H9 (cell line): ENCODE results near the gene JMJD1C. TPM values are rescaled to one million over a fixed set of nuclear protein-coding genes. Genes with fewer than 3 reads are reported as not detected.
A peak's percentile ranks its signal among the peaks of the same experiment; 100 is the strongest.

ENCODE experiments used
- DNase-seq: peaks from one replicate; pipeline ENCODE4 v3.0.0-alpha.2; 2017
- H2AFZ ChIP-seq: one replicate; pipeline ENCODE4 v1.6.1; 2013; ENCODE audit warnings: mild to moderate bottlenecking, low read length, control low read depth, moderate library complexity
- H2AK5ac ChIP-seq: 2 replicates; pipeline ENCODE4 v1.6.1; 2013; ENCODE audit warnings: low read length, control low read depth, mixed read lengths; ENCODE audit not compliant: insufficient read length
- H2BK120ac ChIP-seq: one replicate; pipeline ENCODE4 v1.6.1; 2013; ENCODE audit warnings: low read depth, mild to moderate bottlenecking, low read length, control low read depth, inconsistent platforms; ENCODE audit not compliant: poor library complexity, severe bottlenecking
- H2BK12ac ChIP-seq: 2 replicates; pipeline ENCODE4 v1.6.1; 2013; ENCODE audit warnings: low read length, control low read depth, mixed read lengths, low read depth; ENCODE audit not compliant: insufficient read length
- H2BK15ac ChIP-seq: 2 replicates; pipeline ENCODE4 v1.6.1; 2013; ENCODE audit warnings: low read depth, low read length, control low read depth
- H2BK20ac ChIP-seq: one replicate; pipeline ENCODE4 v1.6.1; 2013; ENCODE audit warnings: low read depth, mild to moderate bottlenecking, low read length, control low read depth, inconsistent platforms; ENCODE audit not compliant: poor library complexity, severe bottlenecking
- H2BK5ac ChIP-seq: 2 replicates; pipeline ENCODE4 v1.6.1; 2013; ENCODE audit warnings: low read length, control low read depth, mixed read lengths; ENCODE audit not compliant: insufficient read length
- H3K14ac ChIP-seq: 2 replicates; pipeline ENCODE4 v1.6.1; 2013; ENCODE audit warnings: low read length, control low read depth; ENCODE audit not compliant: insufficient read depth
- H3K18ac ChIP-seq: 2 replicates; pipeline ENCODE4 v1.6.1; 2013; ENCODE audit warnings: low read depth, mild to moderate bottlenecking, mixed read lengths, low read length, control low read depth; ENCODE audit not compliant: insufficient read length
- H3K23ac ChIP-seq: 2 replicates; pipeline ENCODE4 v1.6.1; 2013; ENCODE audit warnings: low read length, control low read depth, mixed read lengths, low read depth; ENCODE audit not compliant: insufficient read length
- H3K23me2 ChIP-seq: 2 replicates; pipeline ENCODE4 v1.6.1; 2013; ENCODE audit warnings: low read depth, mild to moderate bottlenecking, mixed read lengths, low read length, control low read depth; ENCODE audit not compliant: insufficient read length, poor library complexity, severe bottlenecking
- H3K27ac ChIP-seq: 2 replicates; pipeline ENCODE4 v1.5.1; 2013; ENCODE audit warnings: low read length, control low read depth, mixed read lengths, low read depth; ENCODE audit not compliant: insufficient read length
- H3K27me3 ChIP-seq: 2 replicates; pipeline ENCODE4 v1.6.1; 2013; ENCODE audit warnings: low read length, control low read depth, inconsistent platforms; ENCODE audit not compliant: insufficient read depth
- H3K4ac ChIP-seq: 2 replicates; pipeline ENCODE4 v1.6.1; 2013; ENCODE audit warnings: low read depth, mild to moderate bottlenecking, control low read depth, inconsistent platforms, low read length, moderate library complexity
- H3K4me1 ChIP-seq: 2 replicates; pipeline ENCODE4 v1.6.1; 2013; ENCODE audit warnings: low read length, control low read depth, inconsistent platforms; ENCODE audit not compliant: insufficient read depth
- H3K4me2 ChIP-seq: 2 replicates; pipeline ENCODE4 v1.6.1; 2013; ENCODE audit warnings: low read length, control low read depth, mixed read lengths; ENCODE audit not compliant: insufficient read length, insufficient read depth
- H3K56ac ChIP-seq: 2 replicates; pipeline ENCODE4 v1.6.1; 2013; ENCODE audit warnings: low read depth, mild to moderate bottlenecking, mixed read lengths, low read length, control low read depth; ENCODE audit not compliant: insufficient read length
- H3K79me1 ChIP-seq: 2 replicates; pipeline ENCODE4 v1.6.1; 2013; ENCODE audit warnings: low read depth, mild to moderate bottlenecking, moderate library complexity, low read length, control low read depth, inconsistent platforms; ENCODE audit not compliant: insufficient read depth, poor library complexity, severe bottlenecking
- H3K79me2 ChIP-seq: 2 replicates; pipeline ENCODE4 v1.6.1; 2013; ENCODE audit warnings: low read length, control low read depth, inconsistent platforms; ENCODE audit not compliant: insufficient read depth
- H3K9ac ChIP-seq: 2 replicates; pipeline ENCODE4 v1.6.1; 2013; ENCODE audit warnings: low read length, control low read depth, mixed read lengths; ENCODE audit not compliant: insufficient read length; ENCODE audit errors: extremely low read depth
- H3K9me3 ChIP-seq: one replicate; pipeline ENCODE4 v1.6.1; 2013; ENCODE audit warnings: low read depth, low read length, inconsistent platforms; ENCODE audit not compliant: control insufficient read depth
- H3T11ph ChIP-seq: one replicate; pipeline ENCODE4 v1.6.1; 2013; ENCODE audit warnings: mild to moderate bottlenecking, low read length, control low read depth, inconsistent platforms
- H4K20me1 ChIP-seq: one replicate; pipeline ENCODE4 v1.6.1; 2013; ENCODE audit not compliant: control insufficient read depth, insufficient read length, insufficient read depth
- H4K5ac ChIP-seq: 2 replicates; pipeline ENCODE4 v1.6.1; 2013; ENCODE audit warnings: low read depth, mild to moderate bottlenecking, mixed read lengths, low read length, control low read depth; ENCODE audit not compliant: insufficient read length
- H4K8ac ChIP-seq: replicated peaks from 2 replicates; pipeline ENCODE4 v1.6.1; 2013; ENCODE audit warnings: low read length, control low read depth, mixed read lengths, low read depth; ENCODE audit not compliant: insufficient read length
- H4K91ac ChIP-seq: 2 replicates; pipeline ENCODE4 v1.6.1; 2013; ENCODE audit warnings: low read depth, mild to moderate bottlenecking, moderate library complexity, mixed read lengths, low read length, control low read depth; ENCODE audit not compliant: insufficient read length
- H3K27ac Mint-ChIP-seq, 3 experiments: 2 replicates in 2 of 3; 3 replicates in 1 of 3; pipeline ENCODE4 v1.8.0; 2020 to 2021; ENCODE audit warnings: mixed read lengths in 3 of 3, mild to moderate bottlenecking in 1 of 3, moderate library complexity in 1 of 3
- H3K27me3 Mint-ChIP-seq: 2 replicates; pipeline ENCODE4 v1.8.0; 2021; ENCODE audit warnings: low read depth, mild to moderate bottlenecking, moderate library complexity, mixed read lengths
- H3K36me3 Mint-ChIP-seq, 3 experiments: 2 replicates in 2 of 3; 3 replicates in 1 of 3; pipeline ENCODE4 v1.8.0; 2020 to 2021; ENCODE audit warnings: low read depth in 3 of 3, mixed read lengths in 3 of 3; ENCODE audit not compliant: insufficient read depth in 1 of 3
- H3K4me1 Mint-ChIP-seq, 2 experiments: 2 replicates each; pipeline ENCODE4 v1.8.0; 2020; ENCODE audit warnings: mixed read lengths in 2 of 2
- H3K4me3 Mint-ChIP-seq, 2 experiments: 2 replicates in 1 of 2; 3 replicates in 1 of 2; pipeline ENCODE4 v1.8.0; 2020 to 2021; ENCODE audit warnings: mild to moderate bottlenecking in 2 of 2, mixed read lengths in 2 of 2, moderate library complexity in 1 of 2
- H3K9me3 Mint-ChIP-seq, 2 experiments: 2 replicates in 1 of 2; 3 replicates in 1 of 2; pipeline ENCODE4 v1.8.0; 2020; ENCODE audit warnings: mild to moderate bottlenecking in 2 of 2, mixed read lengths in 2 of 2, moderate library complexity in 1 of 2
- WGBS: extraction: QIAGEN DNeasy Blood & Tissue Kit; methylation state at CpG from one replicate; pipeline ENCODE4 v1.1.7; 2013; ENCODE audit warnings: missing lambda C conversion rate, low lambda C conversion rate, mixed read lengths; ENCODE audit not compliant: insufficient read length; ENCODE audit errors: extremely low coverage; 5-methylcytosine and 5-hydroxymethylcytosine counted together
- total RNA-seq: library from RNA; stranded (reverse); gene quantifications from 2 replicates; pipeline ENCODE4 v1.2.1, GENCODE V29; 2021
- TF ChIP-seq, protein P1 (sequence below): fragments of 200-600 bp; sonication (generic); conservative IDR thresholded peaks from 3 replicates; pipeline ENCODE4 v1.8.0; 2021; ENCODE audit warnings: antibody characterized with exemption, mild to moderate bottlenecking

JMJD1C gene
- total RNA-seq, 1 experiment from 2014 or later: 200 TPM

DNA sequence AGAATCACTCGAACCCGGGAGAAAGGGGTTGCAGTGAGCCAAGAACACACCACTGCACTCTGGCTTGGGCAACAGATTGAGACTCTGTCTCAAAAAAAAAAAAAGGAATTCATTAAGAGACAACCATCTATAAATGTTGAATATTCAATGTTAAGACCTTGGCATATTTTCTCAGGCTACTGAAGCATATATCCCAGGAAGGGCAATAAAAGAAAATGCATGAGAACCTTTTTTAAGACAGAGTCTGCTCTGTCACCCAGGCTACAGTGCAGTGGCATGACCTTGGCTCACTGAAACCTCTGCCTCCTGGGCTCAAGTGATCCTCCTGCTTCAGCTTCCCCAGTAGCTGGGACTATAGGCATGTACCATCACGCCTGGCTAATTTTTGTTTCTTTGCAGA lies 165.0 kb downstream of the JMJD1C start:
- Mint-ChIP-seq H3K4me1 (peaks cover 6 to 8% of the 10 kb centered on the region in 2 experiments), H3K36me3 (no peaks in the 10 kb centered on the region; a peak in 1 of 7 replicates), H3K27me3 (no peaks in the 10 kb centered on the region), H3K9me3 (no peaks in the 10 kb centered on the region), H3K27ac (peak overlapping the region; percentile 30 to 84 (median 81); a peak in 4 of 7 replicates), H3K4me3 (no peak overlapping the region)
- H2BK120ac ChIP-seq: no peak overlapping the region
- no peak overlapping the region for H2BK12ac ChIP-seq
- WGBS: no CpG with 5 or more reads among the region's 3 CpGs
- H2BK5ac ChIP-seq: no peak overlapping the region
- H3K27me3 ChIP-seq: no peaks in the 10 kb centered on the region
- no peak overlapping the region for H2AK5ac ChIP-seq
- H4K8ac ChIP-seq: no peak overlapping the region
- no peaks in the 10 kb centered on the region for H3K23me2 ChIP-seq
- H3K9ac ChIP-seq: no peak overlapping the region
- no peak for DNase-seq
- H3K14ac ChIP-seq: no peak overlapping the region
- no peak overlapping the region for H2BK20ac ChIP-seq
- no peak overlapping the region for H3K23ac ChIP-seq
- no peaks in the 10 kb centered on the region for H3K9me3 ChIP-seq
- no peaks in the 10 kb centered on the region for H4K20me1 ChIP-seq
- no peak overlapping the region for H2AFZ ChIP-seq
- no peak overlapping the region for H4K91ac ChIP-seq
- no peaks in the 10 kb centered on the region for H3K79me2 ChIP-seq
- H3K4me2 ChIP-seq: no peak overlapping the region
- no peak overlapping the region for H2BK15ac ChIP-seq
- H3K4me1 ChIP-seq: no peaks in the 10 kb centered on the region; the same call in 1 of the 2 replicates
- no peak overlapping the region for H3T11ph ChIP-seq
- H4K5ac ChIP-seq: no peak overlapping the region
- H3K56ac ChIP-seq: no peak overlapping the region
- no peak overlapping the region for H3K27ac ChIP-seq
- H3K79me1 ChIP-seq: no peaks in the 10 kb centered on the region
- TF ChIP-seq, protein P1, sequence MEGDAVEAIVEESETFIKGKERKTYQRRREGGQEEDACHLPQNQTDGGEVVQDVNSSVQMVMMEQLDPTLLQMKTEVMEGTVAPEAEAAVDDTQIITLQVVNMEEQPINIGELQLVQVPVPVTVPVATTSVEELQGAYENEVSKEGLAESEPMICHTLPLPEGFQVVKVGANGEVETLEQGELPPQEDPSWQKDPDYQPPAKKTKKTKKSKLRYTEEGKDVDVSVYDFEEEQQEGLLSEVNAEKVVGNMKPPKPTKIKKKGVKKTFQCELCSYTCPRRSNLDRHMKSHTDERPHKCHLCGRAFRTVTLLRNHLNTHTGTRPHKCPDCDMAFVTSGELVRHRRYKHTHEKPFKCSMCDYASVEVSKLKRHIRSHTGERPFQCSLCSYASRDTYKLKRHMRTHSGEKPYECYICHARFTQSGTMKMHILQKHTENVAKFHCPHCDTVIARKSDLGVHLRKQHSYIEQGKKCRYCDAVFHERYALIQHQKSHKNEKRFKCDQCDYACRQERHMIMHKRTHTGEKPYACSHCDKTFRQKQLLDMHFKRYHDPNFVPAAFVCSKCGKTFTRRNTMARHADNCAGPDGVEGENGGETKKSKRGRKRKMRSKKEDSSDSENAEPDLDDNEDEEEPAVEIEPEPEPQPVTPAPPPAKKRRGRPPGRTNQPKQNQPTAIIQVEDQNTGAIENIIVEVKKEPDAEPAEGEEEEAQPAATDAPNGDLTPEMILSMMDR: no peak
- no peak overlapping the region for H3K18ac ChIP-seq
- H3K4ac ChIP-seq: no peak overlapping the region
